K562 (cell line): ENCODE measurements around the gene DBI. TPM values are rescaled to one million over a fixed set of nuclear protein-coding genes. Genes with fewer than 3 reads are reported as not detected.

Source experiments
- ARID3A ChIP-seq: IDR thresholded peaks from 2 replicates; pipeline ENCODE4 v1.6.1; 2012; ENCODE audit warnings: low read depth, low read length, improper control_type of control experiment, borderline replicate concordance
- CEBPG ChIP-seq, 3 experiments: fragments of 200-800 bp in 1 of 3; sonication (Bioruptor generic) in 1 of 3; sonication (generic) in 1 of 3; formaldehyde crosslinking in 1 of 3; IDR thresholded peaks in 2 of 3; conservative IDR thresholded peaks in 1 of 3; 2 replicates each; pipeline versions ENCODE4 v1.6.1 to v1.8.0; 2016 to 2022; ENCODE audit warnings: missing compliant biosample characterization in 2 of 3, missing genetic modification characterization in 2 of 3, mild to moderate bottlenecking in 1 of 3, missing genetic modification reagents in 1 of 3
- CHD1 ChIP-seq: fragments of 200-600 bp; sonication (generic); IDR thresholded peaks from one replicate; pipeline ENCODE4 v1.6.1; 2012; ENCODE audit warnings: mild to moderate bottlenecking, moderate library complexity, low read length, inconsistent platforms
- CREBBP ChIP-seq: IDR thresholded peaks from one replicate; pipeline ENCODE4 v1.6.1; 2012; ENCODE audit warnings: low read depth, mild to moderate bottlenecking, control low read depth, inconsistent platforms, low read length
- CSDE1 ChIP-seq, 2 experiments: fragments of 450-650 bp; IDR thresholded peaks; 2 replicates each; pipeline ENCODE4 v1.6.1; 2016; ENCODE audit warnings: mild to moderate bottlenecking in 1 of 2
- ELF1 ChIP-seq: fragments of 200-800 bp; sonication (Bioruptor generic); IDR thresholded peaks from 2 replicates; pipeline ENCODE4 v1.6.1; 2016; ENCODE audit warnings: missing genetic modification characterization, missing compliant biosample characterization
- ELF2 ChIP-seq: fragments of 250-450 bp; sonication (Bioruptor Pico); IDR thresholded peaks from 2 replicates; pipeline ENCODE4 v1.5.0; 2021; ENCODE audit warnings: mild to moderate bottlenecking
- ETV1 ChIP-seq: fragments of 450-650 bp; conservative IDR thresholded peaks from 2 replicates; pipeline ENCODE4 v1.6.1; 2016; ENCODE audit warnings: missing genetic modification characterization, control low read depth, low read depth, missing compliant biosample characterization
- GTF2A2 ChIP-seq: IDR thresholded peaks from 2 replicates; pipeline ENCODE4 v1.6.1; 2016; ENCODE audit warnings: mild to moderate bottlenecking, missing genetic modification characterization, missing compliant biosample characterization
- KDM4B ChIP-seq, 2 experiments: fragments of 450-650 bp in 1 of 2; sonication (generic) in 1 of 2; IDR thresholded peaks; 2 replicates each; pipeline ENCODE4 v1.6.1; 2016 to 2017; ENCODE audit warnings: borderline replicate concordance in 2 of 2, antibody characterized with exemption in 1 of 2, low read depth in 1 of 2, mild to moderate bottlenecking in 1 of 2
- KHSRP ChIP-seq: fragments of 450-650 bp; IDR thresholded peaks from 2 replicates; pipeline ENCODE4 v1.6.1; 2017
- NFXL1 ChIP-seq: fragments of 450-650 bp; formaldehyde crosslinking; IDR thresholded peaks from 2 replicates; pipeline ENCODE4 v1.4.0; 2021; ENCODE audit warnings: mild to moderate bottlenecking
- NR3C1 ChIP-seq: sonication (generic); formaldehyde crosslinking; IDR thresholded peaks from 2 replicates; pipeline ENCODE4 v1.8.1; 2022; ENCODE audit warnings: missing genetic modification reagents
- RREB1 ChIP-seq: fragments of 250-450 bp; sonication (Bioruptor Pico); IDR thresholded peaks from 2 replicates; pipeline ENCODE4 v1.4.0; 2020
- SNAPC5 ChIP-seq: fragments of 250-450 bp; sonication (Bioruptor Pico); IDR thresholded peaks from 2 replicates; pipeline ENCODE4 v1.8.0; 2021; ENCODE audit warnings: moderate library complexity, mild to moderate bottlenecking, inconsistent platforms
- SOX6 ChIP-seq: fragments of 450-650 bp; IDR thresholded peaks from 2 replicates; pipeline ENCODE4 v1.6.1; 2014; ENCODE audit warnings: mild to moderate bottlenecking
- ZNF740 ChIP-seq, 3 experiments: fragments of 200-800 bp in 1 of 3; sonication (Bioruptor generic) in 1 of 3; sonication (generic) in 1 of 3; formaldehyde crosslinking in 1 of 3; IDR thresholded peaks; 2 replicates each; pipeline versions ENCODE4 v1.6.1 to v1.8.0; 2016 to 2022; ENCODE audit warnings: mild to moderate bottlenecking in 2 of 3, missing compliant biosample characterization in 2 of 3, missing genetic modification characterization in 2 of 3, missing genetic modification reagents in 1 of 3
- polyA plus RNA-seq, 8 experiments: library from polyadenylated mRNA; depleted of rRNA in 4 of 8; stranded (reverse) in 5 of 8; unstranded in 3 of 8; fragments of >200 nt; fragmentation: Nextera tagmentation in 2 of 8; fragmentation: Illumina TruSeq in 1 of 8; extraction: Ambion mirVana in 2 of 8; extraction: Trizol in 1 of 8; gene quantifications; 2 replicates each; pipeline versions ENCODE4 v1.2.1 to v1.2.3, GENCODE V29; 2011 to 2014; ENCODE audit warnings: inconsistent platforms in 1 of 8, missing spikeins in 1 of 8
- total RNA-seq, 7 experiments: library from RNA; depleted of rRNA in 6 of 7; stranded (reverse); fragments of >200 nt in 6 of 7; fragmentation: Illumina TruSeq in 2 of 7; extraction: Trizol in 2 of 7; gene quantifications; 2 replicates each; pipeline versions ENCODE4 v1.2.1 to v1.2.3, GENCODE V29; 2011 to 2021; ENCODE audit warnings: low replicate concordance in 1 of 7

DBI gene
- total and polyA plus RNA-seq, 9 of the 15 experiments (the other 6 are each of a cell fraction or from before 2014, with no cell fraction given): 55.8 to 443 (median 194) TPM

- 0 out of 2 replicates have a peak, but pooled peaks have one; percentile 16 for TF ChIP-seq RREB1 (CRISPR knock-in tag)
- TF ChIP-seq KDM4B (IDR thresholded peaks at IDR 0.05; ENCODE audit: borderline replicate concordance in 2 of 2, low read depth in 1 of 2): no peak
- no peak for TF ChIP-seq SNAPC5 (CRISPR knock-in tag)
- no peak for TF ChIP-seq ARID3A
- TF ChIP-seq ETV1 (tag): peak; percentile 64
- TF ChIP-seq CEBPG (CRISPR knock-in tag; IDR thresholded peaks at IDR 0.05): no peak
- TF ChIP-seq CEBPG (tag; conservative IDR thresholded peaks at IDR 0.05 in 1 of 2, IDR thresholded peaks at IDR 0.05 in 1 of 2): peak; percentile 78 to 91
- no peak for TF ChIP-seq NR3C1 (CRISPR knock-in tag)
- no peak for TF ChIP-seq SOX6
- no peak for TF ChIP-seq CREBBP
- 0 out of 2 replicates have a peak, but pooled peaks have one; percentile 34 for TF ChIP-seq ELF2 (CRISPR knock-in tag)
- no peak for TF ChIP-seq CSDE1 (IDR thresholded peaks at IDR 0.05)
- TF ChIP-seq CHD1: no peak
- TF ChIP-seq KHSRP: no peak
- TF ChIP-seq ZNF740 (CRISPR knock-in tag; IDR thresholded peaks at IDR 0.05): no peak
- no peak for TF ChIP-seq ZNF740 (tag; IDR thresholded peaks at IDR 0.05)
- peak; percentile 74 for TF ChIP-seq ELF1 (tag)
- TF ChIP-seq GTF2A2 (tag): no peak
- TF ChIP-seq NFXL1 (CRISPR knock-in tag): no peak
Observed at GRCh38 chr2:119402645-119403560, 36.1 kb downstream of the DBI start (continued).
